Lower lobe of right lung (tissue), 2 donors: Measurements from ENCODE around the gene C11orf58. TPM values are rescaled to one million over a fixed set of nuclear protein-coding genes. Genes with fewer than 3 reads are reported as not detected.
A peak's percentile ranks its signal among the peaks of the same experiment; 100 is the strongest.

ENCODE experiments used
- ATAC-seq, 2 donors: fragments of 200-7000 bp; cut with Tn5 transposase; one replicate each; pipeline ENCODE4 v1.9.1; 2020 to 2022; ENCODE audit warnings: mild to moderate bottlenecking in 2 of 2, moderate library complexity in 2 of 2
- DNase-seq: peaks from one replicate; pipeline ENCODE4 v3.0.0-alpha.2; 2020
- H3K27ac ChIP-seq: fragments of 200-600 bp; one replicate; pipeline ENCODE4 v1.8.0; 2022
- H3K27me3 ChIP-seq: fragments of 200-600 bp; one replicate; pipeline ENCODE4 v1.8.0; 2022; ENCODE audit warnings: low read depth
- H3K36me3 ChIP-seq: fragments of 200-600 bp; one replicate; pipeline ENCODE4 v1.8.0; 2022; ENCODE audit warnings: mild to moderate bottlenecking
- H3K4me1 ChIP-seq: fragments of 200-600 bp; one replicate; pipeline ENCODE4 v1.8.0; 2022
- H3K4me3 ChIP-seq: fragments of 200-600 bp; one replicate; pipeline ENCODE4 v1.8.0; 2022; ENCODE audit warnings: mild to moderate bottlenecking
- H3K9me3 ChIP-seq: fragments of 200-600 bp; one replicate; pipeline ENCODE4 v1.8.0; 2022
- CTCF ChIP-seq: fragments of 200-600 bp; IDR thresholded peaks from one replicate; pipeline ENCODE4 v1.8.0; 2022; ENCODE audit warnings: antibody characterized with exemption, mild to moderate bottlenecking
- intact Hi-C: fragments of 100-400 bp; cut with DNase I; formaldehyde crosslinking; loops from one replicate; pipeline ENCODE4 v1.11.0; 2022
- total RNA-seq: library from RNA; stranded (reverse); fragmentation: NEBNext Ultra II Directional; extraction: Animal tissue kit (Norgen Biotek cat#: 25700); gene quantifications from one replicate; pipeline ENCODE4 v1.2.1, GENCODE V29; 2021
- donor health status: DM: no; HTN: yes; CAD: no; lungs with severe emphysema.

Gene C11orf58
- total RNA-seq, 1 donor from 2014 or later = 104 TPM

GRCh38 chr11:16806791-16807190 lies 68.3 kb downstream of the C11orf58 start:
- Histone ChIP-seq H3K4me3 (no peak overlapping the region), H3K9me3 (no peaks in the 10 kb centered on the region), H3K27ac (peak overlapping the region; percentile 34), H3K27me3 (no peaks in the 10 kb centered on the region), H3K36me3 (peaks cover 12% of the 10 kb centered on the region), H3K4me1 (peaks cover 56% of the 10 kb centered on the region)
- intact Hi-C loops = no loop called here
- ATAC-seq (no peak), DNase-seq (no peak)
- TF ChIP-seq CTCF = no peak

DNA sequence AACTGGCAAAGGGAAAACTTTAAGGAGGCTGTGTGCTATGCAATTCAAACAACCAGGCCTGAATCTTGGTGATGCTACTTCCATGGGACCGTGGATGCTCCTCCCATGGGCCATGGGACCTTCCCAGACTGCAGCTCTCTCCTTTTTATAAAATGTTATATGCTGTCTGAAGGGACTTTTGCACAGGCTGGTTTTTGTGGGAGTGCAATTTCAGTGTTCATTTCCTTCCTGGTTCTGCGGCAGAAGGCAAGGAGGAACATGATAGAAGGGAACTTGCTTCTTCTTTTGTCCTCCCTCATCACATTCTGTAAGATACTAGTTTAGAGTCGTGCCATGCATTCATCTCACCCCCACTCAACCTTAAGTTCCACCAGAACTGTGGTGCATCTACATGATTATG lies 68.9 kb downstream of the C11orf58 start:
- no peaks in the 10 kb centered on the region for H3K27me3 ChIP-seq
- DNase-seq = no peak
- peak overlapping the region; percentile 34 for H3K27ac ChIP-seq
- no peaks in the 10 kb centered on the region for H3K9me3 ChIP-seq
- no peak for TF ChIP-seq CTCF
- H3K36me3 ChIP-seq = peaks cover 10% of the 10 kb centered on the region
- peaks cover 56% of the 10 kb centered on the region for H3K4me1 ChIP-seq
- peak; percentile 26 to 53 for ATAC-seq
- intact Hi-C loops = no loop called here
- H3K4me3 ChIP-seq = no peak overlapping the region
